ENCODE data around the gene KCNK4. TPM values are rescaled to one million over a fixed set of nuclear protein-coding genes. Genes with fewer than 3 reads are reported as not detected.

Gene KCNK4
- total RNA-seq, 1 experiment from 2014 or later: 0.28 TPM

DNA sequence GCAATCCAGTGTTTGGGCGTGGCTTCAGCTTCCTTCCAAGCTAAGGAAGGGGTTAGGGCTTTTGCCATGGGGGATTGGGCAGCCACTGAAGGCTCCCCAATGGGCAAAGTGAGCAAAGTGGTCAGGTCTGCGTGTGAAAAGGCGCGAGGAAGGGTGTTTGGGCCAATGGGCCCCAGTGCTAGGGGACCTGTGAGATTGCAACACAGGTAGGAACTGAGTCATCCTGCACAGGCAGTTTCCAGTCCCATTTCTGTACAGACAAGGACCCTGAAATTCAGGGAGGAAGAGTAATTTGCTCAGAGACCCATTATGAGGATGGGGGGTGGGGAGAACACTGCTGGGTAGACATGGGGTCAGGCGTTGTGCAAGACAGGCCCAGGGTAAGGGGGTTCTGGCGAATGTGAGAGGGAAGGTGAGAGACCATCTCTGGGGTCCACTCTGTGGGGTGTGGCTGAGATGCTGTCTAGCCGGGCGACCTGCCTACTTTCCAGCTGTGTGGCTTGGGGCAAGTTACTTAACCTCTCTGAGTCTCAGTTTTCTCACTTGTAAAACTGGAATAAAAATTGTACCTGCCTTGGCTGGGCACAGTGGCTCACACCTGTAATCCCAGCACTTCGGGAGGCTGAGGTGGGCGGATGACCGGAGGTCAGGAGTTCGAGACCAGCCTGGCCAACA, 56.2 kb downstream of the KCNK4 start:
- Mint-ChIP-seq H3K4me3 (no peak overlapping the region), H3K27ac (no peak overlapping the region), H3K9me3 (no peaks in the 10 kb centered on the region), H3K27me3 (ENCODE audit: low read depth) (peaks cover 1% of the 10 kb centered on the region; the same call in 1 of the 2 replicates), H3K36me3 (ENCODE audit: insufficient read depth in 1 of 3, low read depth in 3 of 3) (peaks cover 0 to 2% (median 0%) of the 10 kb centered on the region in 3 experiments; a peak in 1 of 7 replicates), H3K4me1 (peaks cover 2 to 20% of the 10 kb centered on the region in 2 experiments; a peak in 3 of 4 replicates)
- Histone ChIP-seq H2BK15ac (ENCODE audit: low read depth, low read length) (no peak overlapping the region), H3K23ac (ENCODE audit: insufficient read length, low read depth, low read length) (no peak overlapping the region), H3K4me1 (ENCODE audit: insufficient read depth, low read length) (peaks cover 2% of the 10 kb centered on the region; the same call in 1 of the 2 replicates), H2BK120ac (ENCODE audit: low read depth, low read length, poor library complexity, severe bottlenecking) (no peak overlapping the region), H3K79me1 (ENCODE audit: insufficient read depth, low read depth, low read length, poor library complexity, severe bottlenecking) (no peaks in the 10 kb centered on the region), H2AFZ (ENCODE audit: low read length) (no peak overlapping the region), H3K4me2 (ENCODE audit: insufficient read depth, insufficient read length, low read length) (no peak overlapping the region), H3K18ac (ENCODE audit: insufficient read length, low read depth, low read length) (no peak overlapping the region), H4K8ac (replicated peaks; ENCODE audit: insufficient read length, low read depth, low read length) (no peak overlapping the region), H2BK5ac (ENCODE audit: insufficient read length, low read length) (no peak overlapping the region), H2BK12ac (ENCODE audit: insufficient read length, low read depth, low read length) (no peak overlapping the region), H3K9me3 (ENCODE audit: control insufficient read depth, low read depth, low read length) (no peaks in the 10 kb centered on the region), H3T11ph (ENCODE audit: low read length) (no peak overlapping the region), H3K56ac (ENCODE audit: insufficient read length, low read depth, low read length) (no peak overlapping the region), H4K91ac (ENCODE audit: insufficient read length, low read depth, low read length) (no peak overlapping the region), H3K23me2 (ENCODE audit: insufficient read length, low read depth, low read length, poor library complexity, severe bottlenecking) (peaks cover 1% of the 10 kb centered on the region), H4K20me1 (ENCODE audit: control insufficient read depth, insufficient read depth, insufficient read length) (peaks cover 3% of the 10 kb centered on the region), H3K9ac (ENCODE audit: extremely low read depth, insufficient read length, low read length) (no peak overlapping the region), H4K5ac (ENCODE audit: insufficient read length, low read depth, low read length) (no peak overlapping the region), H2BK20ac (ENCODE audit: low read depth, low read length, poor library complexity, severe bottlenecking) (no peak overlapping the region), H2AK5ac (ENCODE audit: insufficient read length, low read length) (no peak overlapping the region), H3K4ac (ENCODE audit: low read depth, low read length) (no peak overlapping the region), H3K27ac (ENCODE audit: insufficient read length, low read depth, low read length) (no peak overlapping the region), H3K14ac (ENCODE audit: insufficient read depth, low read length) (no peak overlapping the region), H3K79me2 (ENCODE audit: insufficient read depth, low read length) (no peaks in the 10 kb centered on the region), H3K27me3 (ENCODE audit: insufficient read depth, low read length) (no peaks in the 10 kb centered on the region)
- no peak for DNase-seq
- no CpG with 5 or more reads among the region's 12 CpGs for WGBS (ENCODE audit: extremely low coverage, insufficient read length, low lambda C conversion rate)
- TF ChIP-seq, protein P1, sequence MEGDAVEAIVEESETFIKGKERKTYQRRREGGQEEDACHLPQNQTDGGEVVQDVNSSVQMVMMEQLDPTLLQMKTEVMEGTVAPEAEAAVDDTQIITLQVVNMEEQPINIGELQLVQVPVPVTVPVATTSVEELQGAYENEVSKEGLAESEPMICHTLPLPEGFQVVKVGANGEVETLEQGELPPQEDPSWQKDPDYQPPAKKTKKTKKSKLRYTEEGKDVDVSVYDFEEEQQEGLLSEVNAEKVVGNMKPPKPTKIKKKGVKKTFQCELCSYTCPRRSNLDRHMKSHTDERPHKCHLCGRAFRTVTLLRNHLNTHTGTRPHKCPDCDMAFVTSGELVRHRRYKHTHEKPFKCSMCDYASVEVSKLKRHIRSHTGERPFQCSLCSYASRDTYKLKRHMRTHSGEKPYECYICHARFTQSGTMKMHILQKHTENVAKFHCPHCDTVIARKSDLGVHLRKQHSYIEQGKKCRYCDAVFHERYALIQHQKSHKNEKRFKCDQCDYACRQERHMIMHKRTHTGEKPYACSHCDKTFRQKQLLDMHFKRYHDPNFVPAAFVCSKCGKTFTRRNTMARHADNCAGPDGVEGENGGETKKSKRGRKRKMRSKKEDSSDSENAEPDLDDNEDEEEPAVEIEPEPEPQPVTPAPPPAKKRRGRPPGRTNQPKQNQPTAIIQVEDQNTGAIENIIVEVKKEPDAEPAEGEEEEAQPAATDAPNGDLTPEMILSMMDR (conservative IDR thresholded peaks at IDR 0.05): no peak

All from H9 (cell line).